Bronchial epithelial cell (primary cell): ENCODE results near the gene STX5. TPM values are rescaled to one million over a fixed set of nuclear protein-coding genes. Genes with fewer than 3 reads are reported as not detected.
"Not testable (repeated sequence)": the region's sequence is repeated elsewhere in the genome, so short reads cannot be mapped to it uniquely, and the experiment has no call there.

Experiments used
- DNase-seq: peaks from one replicate; pipeline ENCODE4 v3.0.0-alpha.2; 2010; ENCODE audit warnings: low read depth
- FAIRE-seq: peaks from 2 replicates; lab custom pipeline; 2011; peaks lifted over from hg19 to GRCh38; lab: Jason Lieb, UNC
- H3K27me3 ChIP-seq: 2 replicates; pipeline ENCODE4 v1.5.1; 2011; ENCODE audit warnings: low read length; ENCODE audit not compliant: control insufficient read depth, insufficient read depth
- H3K36me3 ChIP-seq: 2 replicates; pipeline ENCODE4 v1.5.1; 2011; ENCODE audit warnings: low read length; ENCODE audit not compliant: control insufficient read depth, insufficient read depth
- H3K4me3 ChIP-seq: 2 replicates; pipeline ENCODE4 v1.5.1; 2011; ENCODE audit warnings: mild to moderate bottlenecking, low read depth, low read length, control low read depth
- CTCF ChIP-seq: IDR thresholded peaks from 2 replicates; pipeline ENCODE4 v1.5.1; 2011; ENCODE audit warnings: mild to moderate bottlenecking, moderate library complexity, low read length, control low read depth, inconsistent platforms; ENCODE audit not compliant: insufficient read depth, severe bottlenecking
- total RNA-seq: library from RNA; depleted of rRNA; stranded (reverse); fragments of >200 nt; gene quantifications from 2 replicates; pipeline ENCODE4 v1.2.1, GENCODE V29; 2014

Gene STX5
- total RNA-seq, 1 donor from 2014 or later: 31.3 TPM

- Histone ChIP-seq H3K27me3 (no peaks in the 10 kb centered on the region), H3K4me3 (no peak overlapping the region), H3K36me3 (peaks cover 3% of the 10 kb centered on the region)
- TF ChIP-seq CTCF: no peak
- DNase-seq (peak; percentile 70), FAIRE-seq (no peak)
Observed at GRCh38 chr11:62876712-62877111, 44.9 kb upstream of the STX5 start.

GRCh38 chr11:62875698-62876478 lies 44.0 kb upstream of the STX5 start:
- FAIRE-seq: no peak
- no peak for TF ChIP-seq CTCF
- H3K4me3 ChIP-seq: no peak overlapping the region
- no peak for DNase-seq
- peaks cover 3% of the 10 kb centered on the region for H3K36me3 ChIP-seq
- no peaks in the 10 kb centered on the region for H3K27me3 ChIP-seq

GRCh38 chr11:62874851-62875250 lies 43.0 kb upstream of the STX5 start:
- Histone ChIP-seq H3K27me3 (no peaks in the 10 kb centered on the region), H3K36me3 (peaks cover 3% of the 10 kb centered on the region), H3K4me3 (no peak overlapping the region)
- no peak for TF ChIP-seq CTCF
- DNase-seq (no peak), FAIRE-seq (no peak)

- no peak overlapping the region for H3K4me3 ChIP-seq
- H3K27me3 ChIP-seq: no peaks in the 10 kb centered on the region
- FAIRE-seq (no peak), DNase-seq (no peak)
- no peaks in the 10 kb centered on the region for H3K36me3 ChIP-seq
- TF ChIP-seq CTCF: no peak
Observed at GRCh38 chr11:62865635-62866034, 33.8 kb upstream of the STX5 start.

GRCh38 chr11:62863687-62864335 lies 32.0 kb upstream of the STX5 start:
- no peaks in the 10 kb centered on the region for H3K36me3 ChIP-seq
- H3K4me3 ChIP-seq: no peak overlapping the region
- TF ChIP-seq CTCF: no peak
- H3K27me3 ChIP-seq: no peaks in the 10 kb centered on the region
- FAIRE-seq (no peak), DNase-seq (no peak)

GRCh38 chr11:62861564-62862192 lies 29.8 kb upstream of the STX5 start:
- not testable (repeated sequence) for H3K27me3 ChIP-seq, H3K4me3 ChIP-seq, DNase-seq, FAIRE-seq, H3K36me3 ChIP-seq
